Peyer's patch (tissue), 4 donors: ENCODE data around the gene ATXN1. TPM values are rescaled to one million over a fixed set of nuclear protein-coding genes. Genes with fewer than 3 reads are reported as not detected.

Experiments used
- DNase-seq, 3 donors: peaks; one replicate each; pipeline ENCODE4 v3.0.0-alpha.2; 2017 to 2019
- H3K27ac ChIP-seq, 4 donors: fragments of 200-600 bp; sonication (generic); one replicate each; pipeline ENCODE4 v1.5.1; 2016 to 2019
- H3K27me3 ChIP-seq, 2 donors: fragments of 200-600 bp; sonication (generic); one replicate each; pipeline ENCODE4 v1.5.1; 2019
- H3K36me3 ChIP-seq, 3 donors: fragments of 200-600 bp; sonication (generic); one replicate each; pipeline ENCODE4 v1.5.1; 2016 to 2019
- H3K4me1 ChIP-seq, 4 donors: fragments of 200-600 bp; sonication (generic); one replicate each; pipeline ENCODE4 v1.5.1; 2016 to 2019
- H3K4me3 ChIP-seq, 4 donors: fragments of 200-600 bp; sonication (generic); 1 replicate in 3 of 4; 2 replicates in 1 of 4; pipeline ENCODE4 v1.5.1; 2016 to 2019; ENCODE audit warnings: mild to moderate bottlenecking in 1 of 4
- H3K9me3 ChIP-seq, 4 donors: fragments of 200-600 bp; sonication (generic); one replicate each; pipeline ENCODE4 v1.5.1; 2016 to 2019; ENCODE audit warnings: mild to moderate bottlenecking in 1 of 4
- POLR2A ChIP-seq, 2 donors: fragments of 450-650 bp; IDR thresholded peaks; one replicate each; pipeline ENCODE4 v1.5.1; 2017; ENCODE audit warnings: antibody characterized with exemption in 2 of 2, mild to moderate bottlenecking in 2 of 2, moderate library complexity in 2 of 2
- total RNA-seq, 4 donors: library from RNA; depleted of rRNA; stranded (reverse); fragments of >200 nt; gene quantifications; one replicate each; pipeline ENCODE4 v1.1.0, GENCODE V29; 2016
- TF ChIP-seq, protein P1 (sequence below), 6 experiments: fragments of 450-650 bp in 4 of 6; fragments of 200-600 bp in 2 of 6; sonication (generic) in 1 of 6; IDR thresholded peaks; one replicate each; pipeline ENCODE4 v1.5.1; 2017 to 2019; ENCODE audit warnings: antibody characterized with exemption in 6 of 6, mild to moderate bottlenecking in 3 of 6, moderate library complexity in 1 of 6

ATXN1 gene
- total RNA-seq, 4 donors from 2014 or later: 34.7 to 48.5 (median 43.1) TPM

DNA sequence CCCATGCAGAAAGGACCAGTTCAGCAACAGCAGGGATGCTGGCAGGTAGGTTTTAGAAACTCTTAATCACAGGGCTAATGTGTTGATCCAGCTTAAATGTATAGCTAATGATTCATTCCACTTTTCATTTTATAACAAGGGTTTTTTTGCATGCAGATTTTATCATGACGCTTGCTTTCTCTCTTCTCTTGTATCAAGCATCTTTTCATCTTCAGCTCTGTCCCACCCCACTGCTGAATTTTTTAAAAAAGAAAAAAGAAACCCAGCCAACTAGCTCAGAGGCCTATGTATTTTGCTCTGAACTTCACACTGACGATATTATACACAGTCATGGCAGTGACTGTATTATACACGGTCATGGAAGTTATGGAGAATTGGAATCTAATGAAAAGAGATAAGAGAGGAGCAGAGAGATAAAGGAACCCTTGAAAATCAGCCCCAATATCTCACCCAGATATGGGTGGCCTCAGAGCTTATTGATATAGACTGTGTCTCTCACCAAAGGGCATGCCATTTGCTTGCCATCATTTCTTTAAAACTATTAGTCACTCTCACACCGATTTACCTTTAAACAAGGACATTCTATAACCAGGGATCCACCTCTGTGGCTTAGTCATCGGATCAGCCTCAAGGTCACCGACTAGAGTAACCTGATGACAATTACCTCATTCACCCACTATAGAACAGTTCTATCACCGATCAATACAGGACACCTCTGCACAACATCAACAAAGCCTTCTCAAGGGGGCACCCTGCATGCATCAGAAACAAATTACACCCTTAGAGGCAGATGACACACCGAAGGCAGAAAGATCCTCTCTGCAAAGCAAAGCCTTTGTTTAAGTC is 222.0 kb downstream of the ATXN1 start:
- no peak overlapping the region for H3K4me3 ChIP-seq
- no peaks in the 10 kb centered on the region for H3K27me3 ChIP-seq
- peaks cover 0 to 3% (median 0%) of the 10 kb centered on the region in 4 donors for H3K4me1 ChIP-seq
- no peak overlapping the region for H3K27ac ChIP-seq
- H3K36me3 ChIP-seq: no peaks in the 10 kb centered on the region
- H3K9me3 ChIP-seq: no peaks in the 10 kb centered on the region
- TF ChIP-seq POLR2A (IDR thresholded peaks at IDR 0.05): no peak
- TF ChIP-seq, protein P1, sequence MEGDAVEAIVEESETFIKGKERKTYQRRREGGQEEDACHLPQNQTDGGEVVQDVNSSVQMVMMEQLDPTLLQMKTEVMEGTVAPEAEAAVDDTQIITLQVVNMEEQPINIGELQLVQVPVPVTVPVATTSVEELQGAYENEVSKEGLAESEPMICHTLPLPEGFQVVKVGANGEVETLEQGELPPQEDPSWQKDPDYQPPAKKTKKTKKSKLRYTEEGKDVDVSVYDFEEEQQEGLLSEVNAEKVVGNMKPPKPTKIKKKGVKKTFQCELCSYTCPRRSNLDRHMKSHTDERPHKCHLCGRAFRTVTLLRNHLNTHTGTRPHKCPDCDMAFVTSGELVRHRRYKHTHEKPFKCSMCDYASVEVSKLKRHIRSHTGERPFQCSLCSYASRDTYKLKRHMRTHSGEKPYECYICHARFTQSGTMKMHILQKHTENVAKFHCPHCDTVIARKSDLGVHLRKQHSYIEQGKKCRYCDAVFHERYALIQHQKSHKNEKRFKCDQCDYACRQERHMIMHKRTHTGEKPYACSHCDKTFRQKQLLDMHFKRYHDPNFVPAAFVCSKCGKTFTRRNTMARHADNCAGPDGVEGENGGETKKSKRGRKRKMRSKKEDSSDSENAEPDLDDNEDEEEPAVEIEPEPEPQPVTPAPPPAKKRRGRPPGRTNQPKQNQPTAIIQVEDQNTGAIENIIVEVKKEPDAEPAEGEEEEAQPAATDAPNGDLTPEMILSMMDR (IDR thresholded peaks at IDR 0.05): no peak
- no peak for DNase-seq

DNA sequence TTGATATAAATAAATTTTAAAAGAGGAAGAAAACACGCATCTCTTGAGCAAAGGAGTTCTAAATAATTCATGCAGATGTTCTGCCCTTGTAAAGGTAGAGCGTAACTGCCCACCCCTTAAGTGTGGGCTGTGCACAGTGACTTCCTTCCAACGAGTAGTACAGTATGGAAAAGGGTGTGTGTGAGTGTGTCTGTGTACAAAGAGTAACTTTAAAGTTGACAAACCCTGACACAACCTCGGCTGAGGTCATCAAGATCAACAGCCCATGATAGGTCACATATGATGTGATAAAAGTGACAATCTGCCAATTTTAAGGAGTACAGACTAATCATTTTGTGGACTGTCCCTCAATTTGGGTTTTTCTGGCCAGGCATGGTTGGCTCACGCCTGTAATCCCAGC is 225.7 kb downstream of the ATXN1 start:
- Histone ChIP-seq H3K36me3 (no peaks in the 10 kb centered on the region), H3K9me3 (no peaks in the 10 kb centered on the region), H3K27ac (no peak overlapping the region), H3K27me3 (no peaks in the 10 kb centered on the region), H3K4me3 (no peak overlapping the region), H3K4me1 (no peaks in the 10 kb centered on the region)
- DNase-seq: no peak
- TF ChIP-seq, protein P1 (IDR thresholded peaks at IDR 0.05): no peak
- no peak for TF ChIP-seq POLR2A (IDR thresholded peaks at IDR 0.05)

DNA sequence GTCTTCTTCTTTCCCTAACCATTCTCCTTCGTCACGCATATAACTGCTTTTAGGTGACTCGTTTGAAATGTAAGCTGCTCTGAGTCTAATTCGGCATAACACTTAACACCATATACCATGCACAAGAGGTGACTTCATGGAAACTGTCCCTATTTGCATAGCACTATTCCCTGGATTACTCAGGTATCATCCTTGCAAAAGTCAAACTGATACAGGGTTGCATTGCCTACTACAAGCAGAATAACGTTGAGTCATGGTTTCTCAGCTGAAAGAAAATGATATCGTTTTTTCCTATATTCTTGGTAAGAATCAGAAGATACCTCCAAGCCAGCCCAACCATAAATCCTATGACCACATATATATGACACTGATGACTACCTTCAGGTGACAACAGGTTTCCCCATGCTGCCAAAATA is 227.5 kb downstream of the ATXN1 start:
- Histone ChIP-seq H3K36me3 (no peaks in the 10 kb centered on the region), H3K27me3 (no peaks in the 10 kb centered on the region), H3K4me3 (no peak overlapping the region), H3K4me1 (no peaks in the 10 kb centered on the region), H3K9me3 (no peaks in the 10 kb centered on the region), H3K27ac (no peak overlapping the region)
- TF ChIP-seq, protein P1 (IDR thresholded peaks at IDR 0.05): no peak
- no peak for TF ChIP-seq POLR2A (IDR thresholded peaks at IDR 0.05)
- no peak for DNase-seq

DNA sequence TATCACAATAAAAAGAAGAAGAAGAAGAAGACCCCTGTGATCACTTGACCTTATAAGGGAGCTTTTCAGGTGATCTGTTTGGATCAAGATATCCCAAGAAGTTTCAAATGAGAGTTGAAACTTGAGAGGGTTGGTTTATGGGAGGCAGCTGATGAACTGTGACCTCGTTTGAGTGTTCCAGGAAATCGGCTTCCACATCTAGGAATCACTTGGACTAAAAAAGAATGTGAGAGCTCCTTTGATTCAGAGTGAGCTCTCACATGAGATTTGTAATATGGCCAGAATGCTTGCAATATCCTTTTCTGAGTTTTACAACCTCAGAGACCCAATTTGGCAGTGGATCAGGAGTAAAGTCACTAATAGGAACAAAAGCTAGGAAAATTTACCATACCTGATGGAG is 228.1 kb downstream of the ATXN1 start:
- no peaks in the 10 kb centered on the region for H3K4me1 ChIP-seq
- TF ChIP-seq, protein P1 (IDR thresholded peaks at IDR 0.05): no peak
- TF ChIP-seq POLR2A (IDR thresholded peaks at IDR 0.05): no peak
- H3K27ac ChIP-seq: no peak overlapping the region
- no peaks in the 10 kb centered on the region for H3K27me3 ChIP-seq
- no peaks in the 10 kb centered on the region for H3K9me3 ChIP-seq
- H3K4me3 ChIP-seq: no peak overlapping the region
- no peak for DNase-seq
- no peaks in the 10 kb centered on the region for H3K36me3 ChIP-seq

DNA sequence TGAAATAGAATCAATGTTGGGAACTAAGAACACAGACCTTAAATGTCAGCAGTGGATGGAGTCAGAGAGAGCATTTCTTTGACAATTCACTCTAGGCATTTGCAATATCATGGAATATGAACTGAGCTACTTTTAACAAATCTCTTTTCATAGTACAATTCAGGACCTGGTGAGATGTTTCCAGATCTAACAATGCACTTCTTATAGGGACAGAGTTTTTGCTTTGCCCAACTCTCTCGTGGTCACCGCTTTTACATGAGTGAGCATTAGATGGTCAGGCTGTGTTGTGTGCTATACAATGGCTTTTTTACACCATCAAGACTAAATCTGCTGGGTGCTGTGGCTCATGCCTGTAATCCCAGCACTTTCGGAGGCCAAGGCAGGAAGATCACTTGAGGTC is 233.6 kb downstream of the ATXN1 start:
- H3K27me3 ChIP-seq: no peaks in the 10 kb centered on the region
- H3K9me3 ChIP-seq: no peaks in the 10 kb centered on the region
- no peak overlapping the region for H3K27ac ChIP-seq
- no peaks in the 10 kb centered on the region for H3K4me1 ChIP-seq
- TF ChIP-seq POLR2A (IDR thresholded peaks at IDR 0.05): no peak
- TF ChIP-seq, protein P1 (IDR thresholded peaks at IDR 0.05): no peak
- no peak for DNase-seq
- H3K4me3 ChIP-seq: no peak overlapping the region
- no peaks in the 10 kb centered on the region for H3K36me3 ChIP-seq
